CD14-positive monocyte (primary cell): Measurements from ENCODE around the gene ZNF668. TPM values are rescaled to one million over a fixed set of nuclear protein-coding genes. Genes with fewer than 3 reads are reported as not detected.

Experiments
- DNase-seq, 3 donors: peaks; one replicate each; pipeline ENCODE4 v3.0.0-alpha.2; 2011 to 2022
- H2AFZ ChIP-seq: 2 replicates; pipeline ENCODE4 v1.6.0; 2012; ENCODE audit warnings: mild to moderate bottlenecking, low read depth, low read length, inconsistent platforms; ENCODE audit not compliant: insufficient read depth, poor library complexity, severe bottlenecking
- H3K27ac ChIP-seq, 2 donors: 1 replicate in 1 of 2; 2 replicates in 1 of 2; pipeline ENCODE4 v1.5.1; 2012 to 2013; ENCODE audit warnings: low read length in 2 of 2, control low read depth in 1 of 2, inconsistent platforms in 1 of 2, low read depth in 1 of 2, mild to moderate bottlenecking in 1 of 2
- H3K27me3 ChIP-seq, 2 donors: one replicate each; pipeline versions ENCODE4 v1.6.0 to v1.6.1; 2011 to 2013; ENCODE audit warnings: low read length in 2 of 2; ENCODE audit not compliant: control insufficient read depth in 2 of 2, insufficient read depth in 2 of 2
- H3K36me3 ChIP-seq, 2 donors: replicated peaks in 1 of 2; 1 replicate in 1 of 2; 2 replicates in 1 of 2; pipeline versions ENCODE4 v1.5.1 to v1.6.1; 2012 to 2013; ENCODE audit warnings: low read length in 2 of 2, control low read depth in 1 of 2, inconsistent platforms in 1 of 2, mild to moderate bottlenecking in 1 of 2; ENCODE audit not compliant: insufficient read depth in 2 of 2, control insufficient read depth in 1 of 2
- H3K4me1 ChIP-seq, 2 donors: 1 replicate in 1 of 2; 2 replicates in 1 of 2; pipeline versions ENCODE4 v1.5.1 to v1.6.1; 2012 to 2013; ENCODE audit warnings: low read length in 2 of 2, control low read depth in 1 of 2, inconsistent platforms in 1 of 2, mild to moderate bottlenecking in 1 of 2, moderate library complexity in 1 of 2; ENCODE audit not compliant: insufficient read depth in 2 of 2, control insufficient read depth in 1 of 2
- H3K4me2 ChIP-seq: replicated peaks from 2 replicates; pipeline ENCODE3; 2012; ENCODE audit warnings: low read length, moderate library complexity, mild to moderate bottlenecking; ENCODE audit not compliant: poor library complexity, severe bottlenecking; ENCODE audit errors: extremely low read depth
- H3K4me3 ChIP-seq, 3 experiments: fragments of 200-600 bp in 1 of 3; sonication (generic) in 1 of 3; replicated peaks in 1 of 3; 1 replicate in 2 of 3; 2 replicates in 1 of 3; pipeline ENCODE4 v1.5.1; 2011 to 2013; ENCODE audit warnings: low read length in 3 of 3, mild to moderate bottlenecking in 3 of 3, control low read depth in 2 of 3, low read depth in 2 of 3, inconsistent platforms in 1 of 3, moderate library complexity in 1 of 3
- H3K79me2 ChIP-seq: 2 replicates; pipeline ENCODE4 v1.6.0; 2012; ENCODE audit warnings: mild to moderate bottlenecking, control low read depth, inconsistent platforms, low read length, moderate library complexity; ENCODE audit not compliant: insufficient read depth
- H3K9ac ChIP-seq: 2 replicates; pipeline ENCODE4 v1.6.0; 2017; ENCODE audit warnings: low read length, mild to moderate bottlenecking; ENCODE audit not compliant: insufficient read depth, poor library complexity, severe bottlenecking
- H3K9me3 ChIP-seq, 2 donors: replicated peaks in 1 of 2; 1 replicate in 1 of 2; 2 replicates in 1 of 2; pipeline versions ENCODE4 v1.5.1 to v1.6.1; 2012 to 2013; ENCODE audit warnings: low read length in 2 of 2, control low read depth in 1 of 2; ENCODE audit not compliant: control insufficient read depth in 1 of 2, insufficient read depth in 1 of 2
- H4K20me1 ChIP-seq: 2 replicates; pipeline ENCODE4 v1.6.0; 2012; ENCODE audit warnings: mild to moderate bottlenecking, low read length, control low read depth, moderate library complexity; ENCODE audit not compliant: insufficient read depth
- H3K27ac Mint-ChIP-seq, 7 donors: one replicate each; pipeline ENCODE4 v1.8.0; 2020; ENCODE audit warnings: mild to moderate bottlenecking in 7 of 7, mixed read lengths in 7 of 7, moderate library complexity in 6 of 7, inconsistent platforms in 2 of 7
- H3K27me3 Mint-ChIP-seq, 3 donors: one replicate each; pipeline ENCODE4 v1.8.0; 2021 to 2022; ENCODE audit warnings: low read depth in 3 of 3, mild to moderate bottlenecking in 3 of 3, mixed read lengths in 3 of 3, moderate library complexity in 3 of 3, inconsistent platforms in 1 of 3
- H3K36me3 Mint-ChIP-seq, 2 donors: one replicate each; pipeline ENCODE4 v1.8.0; 2020; ENCODE audit warnings: mixed read lengths in 2 of 2, inconsistent platforms in 1 of 2, mild to moderate bottlenecking in 1 of 2
- H3K4me1 Mint-ChIP-seq: one replicate; pipeline ENCODE4 v1.8.0; 2020; ENCODE audit warnings: mild to moderate bottlenecking, mixed read lengths
- H3K4me3 Mint-ChIP-seq, 2 donors: one replicate each; pipeline ENCODE4 v1.8.0; 2020; ENCODE audit warnings: mild to moderate bottlenecking in 2 of 2, mixed read lengths in 2 of 2, moderate library complexity in 1 of 2
- H3K9me3 Mint-ChIP-seq, 7 donors: one replicate each; pipeline ENCODE4 v1.8.0; 2020 to 2022; ENCODE audit warnings: mixed read lengths in 7 of 7, mild to moderate bottlenecking in 6 of 7, moderate library complexity in 6 of 7, inconsistent platforms in 2 of 7
- CTCF ChIP-seq: fragments of 200-600 bp; IDR thresholded peaks from one replicate; pipeline ENCODE4 v1.8.0; 2022; ENCODE audit warnings: antibody characterized with exemption, mild to moderate bottlenecking
- WGBS: methylation state at CpG from one replicate; pipeline ENCODE4 v1.1.5; 2013; ENCODE audit warnings: missing lambda C conversion rate; ENCODE audit not compliant: insufficient coverage; 5-methylcytosine and 5-hydroxymethylcytosine counted together
- intact Hi-C, 2 donors: fragments of 100-400 bp; cut with micrococcal nuclease; formaldehyde crosslinking; loops; one replicate each; pipeline versions ENCODE4 v1.15.0 to v1.15.1; 2023
- polyA plus RNA-seq, 3 donors: library from polyadenylated mRNA; depleted of rRNA in 1 of 3; unstranded in 2 of 3; stranded (reverse) in 1 of 3; fragments of 300-500 nt in 2 of 3; fragments of >200 nt in 1 of 3; fragmentation: Illumina TruSeq in 2 of 3; gene quantifications; 1 replicate in 2 of 3; 2 replicates in 1 of 3; pipeline ENCODE4 v1.2.3, GENCODE V29; 2012 to 2021

The ZNF668 gene
- polyA plus RNA-seq, 3 donors, result 3.8 to 4.8 (median 4.5) TPM

GRCh38 chr16:31092330-31092729 is 18.3 kb upstream of the ZNF668 start:
- Histone ChIP-seq H3K79me2 (peaks cover 24% of the 10 kb centered on the region), H3K4me3 (no peak overlapping the region), H3K27me3 (no peaks in the 10 kb centered on the region), H3K9ac (no peak overlapping the region), H3K36me3 (peaks cover 14 to 31% of the 10 kb centered on the region in 2 donors), H4K20me1 (peaks cover 4% of the 10 kb centered on the region), H3K9me3 (no peaks in the 10 kb centered on the region), H3K4me1 (peaks cover 25 to 29% of the 10 kb centered on the region in 2 donors), H3K27ac (no peak overlapping the region), H2AFZ (no peak overlapping the region), H3K4me2 (no peak overlapping the region)
- peaks cover 0 to 2% (median 0%) of the 10 kb centered on the region in 7 donors for H3K9me3 Mint-ChIP-seq
- H3K4me1 Mint-ChIP-seq, result peaks cover 21% of the 10 kb centered on the region
- 100% methylated on average over 1 of the region's 5 CpGs for WGBS
- no peak overlapping the region for H3K4me3 Mint-ChIP-seq
- intact Hi-C loops, result loop anchor here in 1 of 2 donors (5.0 to 10.0 kb wide), 3 partner anchors 52 to 138 kb away; partner anchors contain the start of genes SETD1A and STX4
- H3K27ac Mint-ChIP-seq, result peak overlapping the region in 1 of 7 donors; percentile 57
- H3K36me3 Mint-ChIP-seq, result peaks cover 22 to 36% of the 10 kb centered on the region in 2 donors
- H3K27me3 Mint-ChIP-seq, result peaks cover 0 to 3% (median 1%) of the 10 kb centered on the region in 3 donors
- no peak for DNase-seq
- TF ChIP-seq CTCF, result no peak

GRCh38 chr16:31090540-31090939 is 16.5 kb upstream of the ZNF668 start:
- Histone ChIP-seq H3K4me1 (peaks cover 22% of the 10 kb centered on the region in 2 donors), H3K9ac (no peak overlapping the region), H2AFZ (no peak overlapping the region), H3K27me3 (no peaks in the 10 kb centered on the region), H3K9me3 (no peaks in the 10 kb centered on the region), H3K27ac (no peak overlapping the region), H4K20me1 (peaks cover 4% of the 10 kb centered on the region), H3K4me3 (no peak overlapping the region), H3K79me2 (peaks cover 24% of the 10 kb centered on the region), H3K4me2 (no peak overlapping the region), H3K36me3 (peaks cover 18 to 48% of the 10 kb centered on the region in 2 donors)
- Mint-ChIP-seq H3K9me3 (no peaks in the 10 kb centered on the region), H3K27me3 (peaks cover 0 to 3% (median 0%) of the 10 kb centered on the region in 3 donors), H3K27ac (peak overlapping the region in 3 of 7 donors; percentile 47 to 75 (median 47)), H3K36me3 (peaks cover 25 to 45% of the 10 kb centered on the region in 2 donors), H3K4me1 (peaks cover 18% of the 10 kb centered on the region), H3K4me3 (no peak overlapping the region)
- no peak for DNase-seq
- no CpG with 5 or more reads among the region's 2 CpGs for WGBS
- intact Hi-C loops, result loop anchor here in 1 of 2 donors (5.0 to 10.0 kb wide), 3 partner anchors 54 to 136 kb away; partner anchors contain the start of genes SETD1A and STX4
- TF ChIP-seq CTCF, result no peak
